ENCODE measurements around the gene OR6S1.

The OR6S1 gene, protein sequence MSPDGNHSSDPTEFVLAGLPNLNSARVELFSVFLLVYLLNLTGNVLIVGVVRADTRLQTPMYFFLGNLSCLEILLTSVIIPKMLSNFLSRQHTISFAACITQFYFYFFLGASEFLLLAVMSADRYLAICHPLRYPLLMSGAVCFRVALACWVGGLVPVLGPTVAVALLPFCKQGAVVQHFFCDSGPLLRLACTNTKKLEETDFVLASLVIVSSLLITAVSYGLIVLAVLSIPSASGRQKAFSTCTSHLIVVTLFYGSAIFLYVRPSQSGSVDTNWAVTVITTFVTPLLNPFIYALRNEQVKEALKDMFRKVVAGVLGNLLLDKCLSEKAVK

DNA sequence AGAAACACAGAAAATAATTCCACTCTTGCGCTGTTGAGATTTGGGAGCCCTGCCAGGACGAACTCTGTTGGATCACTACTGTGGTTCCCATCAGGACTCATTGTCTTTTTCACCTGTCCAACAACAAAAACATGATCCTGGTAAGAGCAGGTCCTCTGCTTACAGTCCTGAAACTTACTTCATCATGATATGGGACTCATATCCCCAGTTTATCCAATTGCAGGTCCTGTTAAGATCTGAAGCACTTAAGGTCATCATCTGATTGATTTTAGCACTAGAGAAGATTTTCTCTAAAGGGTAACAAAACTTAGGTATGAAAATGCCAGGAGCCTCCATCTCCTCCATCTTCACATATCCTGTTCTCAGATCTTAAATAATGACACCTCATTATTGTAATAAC, at the start of gene OR6S1:
TSS of gene OR6S1 (minus strand) at position 101 of the 400 bp plus-strand sequence. CDS start at position 101, 0 bp downstream.
- in situ Hi-C loops (cut with MboI; ENCODE audit: low sequenced_read_pairs) = no loop called here

DNA sequence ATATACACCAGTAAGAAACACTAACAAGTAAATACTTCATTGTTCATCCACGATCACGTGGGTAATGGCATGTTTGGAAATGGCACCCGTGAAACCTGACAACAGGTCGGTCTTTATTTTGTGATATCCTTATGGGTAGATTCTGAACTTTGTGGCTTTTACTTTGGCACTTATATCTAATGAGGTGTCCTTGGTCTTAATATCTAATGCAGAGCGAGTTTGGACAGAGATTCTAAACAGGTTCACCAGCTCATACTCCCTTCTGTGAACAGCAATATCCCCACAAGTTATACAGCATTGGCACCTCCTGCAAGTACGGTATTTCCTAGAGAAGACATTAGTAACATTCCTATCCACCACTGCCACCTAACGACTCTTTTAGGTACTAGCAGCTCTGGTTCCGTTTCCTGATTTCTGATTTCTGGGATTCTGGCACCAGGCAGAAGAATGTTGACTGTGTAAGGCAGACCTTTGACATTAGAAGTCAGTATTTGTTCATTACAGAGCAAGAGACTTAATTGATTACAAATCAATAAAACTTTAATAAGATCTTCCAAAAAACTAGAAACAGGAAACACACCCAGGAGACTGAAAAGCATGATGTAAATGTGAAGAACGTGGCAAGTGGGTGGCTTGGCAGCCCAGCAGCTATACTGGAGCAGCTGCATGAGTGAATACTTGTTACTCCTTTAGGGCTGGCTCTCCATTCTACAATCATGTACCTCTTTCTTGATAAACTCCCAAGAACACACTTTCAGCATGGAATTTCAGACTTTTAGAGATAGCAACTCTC, 49.6 kb upstream of the OR6S1 start:
- in situ Hi-C loops (cut with MboI; ENCODE audit: low sequenced_read_pairs) = no loop called here

DNA sequence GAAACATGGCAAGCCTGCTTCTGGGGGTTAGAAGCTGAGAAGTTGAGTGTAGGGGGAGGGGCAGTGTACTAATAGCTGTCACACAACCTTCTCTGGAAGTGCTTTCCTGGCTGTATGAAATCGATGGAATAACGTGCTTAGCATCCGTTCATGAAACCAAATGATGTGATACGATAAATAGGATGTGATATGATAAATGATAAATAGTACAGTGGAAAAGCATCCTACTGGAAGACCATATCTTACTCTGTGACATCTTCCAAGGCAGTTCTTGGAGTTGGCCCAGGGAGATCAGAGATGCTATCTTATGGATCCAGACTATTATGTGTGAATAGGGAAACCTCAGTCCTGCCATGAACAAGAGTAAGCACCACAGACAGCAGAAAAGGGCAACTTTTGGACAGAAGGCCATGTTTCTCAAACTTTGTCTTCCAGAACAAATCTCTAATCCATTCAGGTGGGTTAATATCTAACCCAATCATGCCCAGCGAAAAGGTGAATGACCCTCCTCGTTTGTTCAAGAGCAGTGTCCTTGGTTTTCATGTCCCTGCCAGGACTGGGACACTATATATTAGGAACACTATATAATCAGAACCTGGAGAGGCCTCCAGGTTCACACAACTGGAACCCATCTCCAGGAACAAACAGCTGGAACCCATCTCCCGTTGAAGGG, 46.8 kb upstream of the OR6S1 start, which contains the start of gene ANG:
TSS of gene ANG (plus strand) at position 598 of the 673 bp plus-strand sequence. CDS start 4,801 bp downstream, outside the sequence.
- in situ Hi-C loops (cut with MboI; ENCODE audit: low sequenced_read_pairs) = no loop called here

DNA sequence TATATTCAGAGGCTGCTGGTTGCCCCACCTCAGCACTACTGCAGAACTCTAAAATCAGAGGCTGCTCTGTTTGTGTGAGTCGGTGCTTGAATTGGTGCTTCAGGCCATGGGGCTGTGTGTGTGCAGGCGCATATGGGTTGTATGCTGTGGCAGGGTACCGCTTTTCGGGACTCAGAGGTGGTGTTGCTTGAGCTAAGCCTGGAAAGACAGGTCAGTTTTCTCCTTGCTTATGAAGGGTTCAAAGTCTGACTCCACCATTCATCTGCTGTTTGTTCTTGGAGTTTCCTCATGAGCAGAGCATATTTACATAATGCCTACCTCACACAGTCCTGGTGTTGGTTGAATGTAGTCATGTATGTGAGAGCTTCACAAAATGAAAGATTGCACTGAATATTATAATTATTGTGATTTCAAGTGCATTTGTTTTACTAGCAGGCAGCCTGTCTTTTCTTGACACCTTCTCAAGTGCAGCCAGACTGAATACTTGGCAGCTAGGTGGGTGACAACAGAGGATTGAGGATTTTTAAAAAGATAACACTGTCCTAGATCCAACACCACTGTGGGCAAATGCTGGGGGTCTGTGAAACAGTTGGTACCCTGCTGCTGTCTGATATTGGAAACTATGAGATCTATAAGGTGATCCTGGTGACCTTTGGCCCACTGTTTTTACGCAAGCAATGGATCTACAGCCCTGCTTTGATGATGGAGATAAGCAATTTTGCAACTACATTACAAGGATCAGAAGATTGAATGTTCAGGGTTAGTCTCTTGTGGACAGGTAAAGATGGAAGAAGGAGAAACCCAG, 46.1 kb upstream of the OR6S1 start:
- in situ Hi-C loops (cut with MboI; ENCODE audit: low sequenced_read_pairs) = no loop called here

DNA sequence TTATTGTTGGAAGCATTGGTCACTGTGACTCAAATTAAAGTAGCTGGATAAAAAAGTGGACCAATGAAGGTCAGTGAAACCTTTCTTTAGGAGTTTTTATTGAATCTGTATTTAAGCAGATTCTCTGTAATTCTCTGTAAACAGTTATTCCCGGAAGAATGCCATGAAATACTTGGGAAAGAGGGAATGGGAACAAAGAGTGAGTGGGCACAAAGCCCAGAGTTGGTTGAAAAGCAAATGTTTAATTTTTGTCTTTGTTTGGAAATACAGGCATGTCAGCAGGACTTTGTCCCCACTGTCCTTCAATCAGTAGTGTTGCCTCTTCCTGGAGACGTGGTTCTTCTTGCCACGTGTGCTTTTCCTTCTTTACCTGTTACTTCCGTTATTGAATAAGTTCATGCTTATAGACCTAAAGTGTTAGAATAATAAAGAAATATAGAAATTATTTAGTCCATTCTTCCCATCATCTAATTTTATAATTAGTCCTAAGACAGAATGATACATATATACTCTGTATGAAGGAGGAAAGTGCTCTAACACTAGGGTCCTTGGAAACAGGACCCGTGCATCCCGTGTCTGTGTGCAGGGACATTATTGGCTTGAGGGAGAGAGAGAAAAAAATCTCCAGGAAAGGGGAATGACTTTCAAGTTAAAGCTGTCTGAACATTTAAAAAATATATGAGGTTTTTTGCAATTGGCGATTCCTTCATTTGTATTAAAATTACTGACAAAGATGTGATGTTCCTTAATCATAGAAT, 45.1 kb upstream of the OR6S1 start:
- in situ Hi-C loops (cut with MboI; ENCODE audit: low sequenced_read_pairs) = no loop called here

DNA sequence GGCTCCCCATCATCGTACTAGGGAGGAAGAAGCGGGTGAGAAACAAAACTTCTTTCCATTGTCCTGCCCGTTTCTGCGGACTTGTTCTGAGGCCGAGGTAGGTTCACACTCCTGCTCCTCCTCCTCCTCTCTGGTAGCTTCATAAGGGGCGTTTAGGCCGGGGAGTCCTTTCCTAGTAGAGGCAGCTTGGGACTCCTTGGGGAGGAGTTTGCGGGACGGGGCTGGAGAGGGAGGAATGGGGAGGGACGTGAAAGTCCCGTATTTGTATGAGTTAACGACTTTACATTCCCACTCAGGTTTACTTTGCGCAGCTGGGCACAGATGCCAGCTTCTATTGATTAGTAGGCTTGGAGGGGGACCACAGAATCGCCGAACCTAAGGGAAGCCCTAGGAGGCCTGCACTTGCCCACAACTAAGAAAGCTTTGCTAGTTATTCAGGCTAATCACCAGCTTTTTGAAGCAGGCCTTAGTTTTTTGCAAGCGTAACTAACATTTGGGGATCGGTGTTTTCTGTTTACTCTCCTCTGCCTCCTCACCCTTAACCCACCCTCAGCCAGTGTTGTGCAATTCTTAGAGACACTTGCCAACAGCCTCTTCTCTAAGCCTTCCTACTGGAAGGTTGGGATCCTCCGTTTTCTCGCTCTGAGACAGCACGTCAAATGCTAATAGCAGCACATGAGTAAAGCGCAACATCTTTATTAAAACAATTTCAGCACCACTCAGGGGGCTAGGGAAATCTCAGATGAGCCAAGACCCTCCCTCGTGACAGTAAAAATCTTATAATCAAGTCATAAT, 43.4 kb upstream of the OR6S1 start:
- in situ Hi-C loops (cut with MboI; ENCODE audit: low sequenced_read_pairs) = no loop called here

DNA sequence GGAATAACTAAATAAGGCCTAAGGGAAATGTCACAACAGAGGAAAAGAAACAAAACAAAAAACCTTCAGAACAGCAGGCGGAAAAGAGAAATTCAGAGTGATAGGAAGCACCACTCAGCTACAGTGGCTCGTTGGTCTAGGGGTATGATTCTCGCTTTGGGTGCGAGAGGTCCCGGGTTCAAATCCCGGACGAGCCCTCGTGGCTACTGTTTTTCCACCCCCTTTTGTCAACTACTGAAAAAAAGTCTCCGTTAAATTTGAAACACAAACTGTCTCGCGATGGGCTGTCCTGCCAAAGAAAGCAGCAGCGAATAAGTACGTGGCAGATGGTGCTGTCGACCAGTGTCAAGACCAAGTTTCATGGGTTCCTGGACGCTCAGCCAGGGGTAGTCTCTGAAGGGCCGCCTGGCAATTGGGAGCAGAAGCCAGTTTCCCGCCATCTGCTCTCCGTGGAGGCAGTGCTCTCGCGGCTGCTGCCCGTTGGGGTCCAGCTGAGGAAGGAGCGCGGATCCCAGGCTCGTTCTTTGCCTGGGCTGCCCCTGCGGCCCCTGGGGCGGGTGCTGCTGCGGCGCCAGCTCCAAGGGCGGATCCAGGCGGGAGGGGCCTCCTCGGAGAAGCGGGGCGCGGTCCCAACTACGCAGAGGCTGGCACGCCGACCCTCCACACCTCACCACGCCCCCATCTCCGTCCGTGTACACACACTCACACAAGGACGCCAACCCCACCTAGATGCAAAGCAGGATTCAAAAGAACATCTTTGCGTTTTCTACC, 42.6 kb upstream of the OR6S1 start, which contains the start of gene RNASE4:
TSS of gene RNASE4 (plus strand) at position 670 of the 771 bp plus-strand sequence. CDS start 14,812 bp downstream, outside the sequence.
- in situ Hi-C loops (cut with MboI; ENCODE audit: low sequenced_read_pairs) = no loop called here

DNA sequence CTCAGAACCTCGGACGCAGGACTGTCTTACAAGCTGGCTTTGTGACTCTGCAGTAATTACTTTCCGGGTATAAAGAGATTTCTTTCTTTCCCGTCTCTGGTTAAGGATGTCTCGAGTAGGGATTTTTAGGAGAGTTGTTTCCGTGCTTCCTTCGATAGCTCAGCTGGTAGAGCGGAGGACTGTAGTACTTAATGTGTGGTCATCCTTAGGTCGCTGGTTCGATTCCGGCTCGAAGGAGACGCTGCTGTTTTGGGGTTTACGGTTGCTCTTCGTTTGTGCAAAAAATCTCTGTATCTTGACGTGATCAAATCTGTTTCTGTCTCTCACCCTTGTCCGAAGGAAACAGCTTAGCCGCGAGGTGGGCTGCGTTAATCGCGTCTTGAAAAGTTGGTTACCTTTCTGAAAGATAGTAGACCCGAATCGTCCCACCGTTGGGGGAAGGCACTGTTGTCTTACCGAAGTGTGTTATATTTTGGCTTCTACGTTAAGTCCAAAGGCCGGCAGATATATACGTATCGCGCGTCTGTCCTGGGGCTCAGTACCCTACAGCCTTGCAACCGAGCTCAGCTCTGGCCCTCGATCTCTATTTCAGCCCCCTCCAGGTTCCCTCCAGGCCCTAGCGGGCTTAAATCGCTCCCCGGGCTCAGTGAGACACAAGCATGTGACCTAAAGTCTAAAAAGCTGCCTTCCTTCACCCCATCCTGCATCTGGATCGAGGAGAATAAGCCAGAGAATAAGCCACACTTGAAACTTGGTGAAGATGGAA, 41.8 kb upstream of the OR6S1 start:
- in situ Hi-C loops (cut with MboI; ENCODE audit: low sequenced_read_pairs) = no loop called here

DNA sequence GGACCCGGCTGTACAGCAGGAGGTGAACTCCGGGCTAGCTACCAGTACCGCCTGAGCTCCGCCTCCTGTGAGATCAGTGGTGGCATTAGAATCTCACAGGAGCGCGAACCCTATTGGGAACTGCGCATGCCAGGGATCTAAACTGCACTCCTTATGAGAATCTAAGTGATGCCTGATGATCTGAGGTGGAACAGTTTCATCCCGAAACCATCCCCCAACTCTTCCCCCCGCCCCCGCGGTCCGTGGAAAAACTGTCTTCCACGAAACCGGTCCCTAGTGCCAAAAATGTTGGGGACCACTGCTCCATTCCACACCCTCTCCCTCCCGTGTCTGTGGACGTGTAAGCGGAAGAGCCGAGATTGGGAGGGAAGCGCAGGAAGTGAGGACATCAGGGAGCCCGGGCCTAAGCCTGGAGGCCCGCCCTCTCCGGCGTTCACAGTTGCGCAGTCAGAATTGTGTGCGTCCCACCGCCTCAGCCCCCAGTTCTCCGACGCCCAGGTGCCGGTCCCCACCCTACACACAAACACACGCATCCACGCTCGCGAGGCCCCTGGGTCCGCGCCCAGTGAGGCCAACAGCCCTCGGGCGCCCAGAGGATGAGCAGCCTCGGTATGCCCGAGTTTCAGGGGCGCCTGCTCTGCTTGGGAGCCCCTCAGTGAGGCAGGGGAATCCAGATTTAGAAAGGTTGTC, 41.1 kb upstream of the OR6S1 start:
- in situ Hi-C loops (cut with MboI; ENCODE audit: low sequenced_read_pairs) = no loop called here

DNA sequence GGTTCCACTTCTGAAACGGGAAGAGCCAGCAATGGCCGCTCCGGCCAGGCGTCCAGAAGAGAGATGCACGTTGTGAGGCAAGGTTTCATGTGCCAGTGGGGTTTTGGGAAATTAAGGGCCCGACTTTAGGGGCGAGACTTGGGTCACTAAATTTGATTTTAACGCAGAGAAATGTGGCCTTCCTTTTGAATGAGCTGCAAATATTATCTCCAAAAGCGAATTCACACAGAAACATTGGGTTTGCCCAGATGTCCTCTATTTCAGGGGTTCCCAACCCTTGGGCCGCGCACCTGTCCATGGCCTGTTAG, 40.6 kb upstream of the OR6S1 start:
- in situ Hi-C loops (cut with MboI; ENCODE audit: low sequenced_read_pairs) = no loop called here

DNA sequence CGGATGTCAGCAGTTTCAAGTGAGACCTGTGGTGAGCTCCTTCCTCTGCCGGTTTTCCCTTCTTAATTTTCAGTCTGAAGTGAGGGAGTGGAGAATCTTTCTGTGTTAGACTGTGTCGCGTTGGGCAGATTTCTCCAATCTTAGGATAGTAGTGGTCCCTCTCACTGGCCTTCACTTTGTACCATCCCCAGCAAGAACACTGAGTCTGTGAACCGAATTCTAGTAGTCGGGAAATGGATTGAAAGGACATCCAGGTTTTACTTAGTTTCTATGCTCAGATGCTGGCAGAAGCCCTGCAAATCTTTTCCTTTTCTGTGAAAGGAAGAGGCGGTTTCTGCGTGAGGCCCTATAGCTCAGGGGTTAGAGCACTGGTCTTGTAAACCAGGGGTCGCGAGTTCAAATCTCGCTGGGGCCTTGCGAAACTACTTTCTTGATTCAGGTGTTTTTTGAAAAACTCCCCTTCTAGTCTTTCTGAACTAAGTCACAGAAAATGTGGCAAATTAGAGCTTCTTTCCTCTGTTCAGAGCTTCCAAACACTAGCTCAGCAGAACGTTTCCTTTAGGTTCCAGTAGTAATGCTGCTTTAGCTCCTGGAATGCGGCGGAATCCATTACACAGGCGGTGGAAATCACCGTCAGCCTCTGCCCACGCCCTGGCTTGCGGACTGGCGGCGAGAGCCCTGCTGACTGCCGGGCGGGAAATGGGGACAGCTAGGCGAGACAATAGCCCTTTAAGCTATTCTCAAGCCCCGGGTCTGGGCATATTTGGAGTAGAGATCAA, 40.0 kb upstream of the OR6S1 start:
- in situ Hi-C loops (cut with MboI; ENCODE audit: low sequenced_read_pairs) = no loop called here

DNA sequence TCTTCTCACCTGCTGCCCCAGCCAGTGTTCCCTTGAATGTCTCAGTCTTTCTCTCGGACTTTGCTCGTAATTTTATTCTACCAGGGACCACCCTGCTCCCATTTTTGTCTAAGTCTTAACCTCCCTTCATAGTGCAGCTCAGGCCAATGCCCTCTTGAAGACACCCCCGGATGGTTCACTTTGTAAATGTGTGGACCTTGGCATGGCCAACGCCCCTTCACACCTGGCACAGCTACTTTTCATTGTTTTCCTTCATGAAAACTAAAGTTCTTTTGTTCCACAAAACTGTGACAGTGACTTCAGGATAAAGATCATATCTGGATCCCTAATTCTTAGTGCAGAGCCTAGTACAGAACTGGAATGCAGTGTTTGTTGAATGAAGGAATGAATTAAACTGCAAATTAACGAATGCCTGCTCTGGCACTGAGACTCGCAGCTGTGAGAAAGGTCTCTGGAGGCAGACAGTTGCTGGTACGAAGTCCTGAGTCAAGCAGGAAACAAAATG, 39.4 kb upstream of the OR6S1 start:
- in situ Hi-C loops (cut with MboI; ENCODE audit: low sequenced_read_pairs) = no loop called here

DNA sequence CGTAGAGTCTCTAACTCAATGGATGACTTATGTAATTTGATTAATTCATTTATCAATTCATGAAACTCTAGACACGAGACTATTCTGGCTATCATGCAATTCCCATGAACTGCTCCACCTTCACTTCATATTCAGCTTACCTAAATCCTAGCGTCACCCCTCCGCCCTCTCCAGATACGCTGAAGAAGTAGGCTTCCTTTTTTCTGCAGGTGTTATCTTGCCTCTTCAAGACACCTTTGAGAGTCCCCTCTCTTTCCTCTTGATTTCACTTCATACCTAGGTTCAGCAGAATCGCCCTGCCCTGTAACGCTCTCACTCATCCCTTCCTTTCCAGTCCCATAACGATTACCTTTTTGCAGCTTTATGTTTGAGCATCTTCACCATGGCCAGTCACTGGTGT, 38.9 kb upstream of the OR6S1 start:
- in situ Hi-C loops (cut with MboI; ENCODE audit: low sequenced_read_pairs) = no loop called here

DNA sequence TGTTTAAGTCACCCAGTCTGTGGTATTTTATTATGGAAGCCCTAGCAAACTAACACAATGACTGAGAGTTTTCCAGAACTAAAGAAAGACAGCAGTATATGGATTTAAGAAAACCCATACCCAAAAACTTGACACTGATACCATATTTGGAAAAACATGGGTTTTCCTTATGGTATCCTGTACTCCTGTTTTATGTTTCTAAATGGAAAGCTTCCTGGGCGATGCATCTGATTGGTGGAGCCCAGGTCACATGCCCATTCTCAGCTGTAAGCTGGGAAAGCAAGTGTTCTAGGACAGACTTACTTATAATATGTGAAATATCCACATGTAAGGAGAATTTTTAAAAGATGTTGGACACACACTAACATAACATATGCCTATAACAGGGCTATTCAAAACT, 38.4 kb upstream of the OR6S1 start:
- in situ Hi-C loops (cut with MboI; ENCODE audit: low sequenced_read_pairs) = no loop called here

DNA sequence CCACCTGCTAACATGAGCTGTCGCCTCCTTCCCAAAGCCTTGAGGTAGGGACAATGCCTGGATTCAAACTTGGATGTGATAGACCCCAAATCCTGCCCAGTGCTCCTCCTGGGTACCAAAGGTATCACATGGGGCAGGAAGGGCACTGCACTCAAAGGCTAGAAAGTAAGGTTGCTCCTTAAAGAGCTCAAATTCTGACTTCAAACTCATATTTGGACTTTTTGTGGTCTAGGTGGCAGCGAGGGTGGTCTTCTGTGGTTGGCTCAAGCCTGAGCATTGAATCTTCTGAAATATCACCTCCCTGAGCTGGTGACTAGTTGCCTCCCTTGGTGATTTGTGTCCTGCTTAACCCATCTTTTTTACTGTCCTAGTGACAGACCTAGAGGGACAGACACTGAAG, 34.6 kb upstream of the OR6S1 start:
- in situ Hi-C loops (cut with MboI; ENCODE audit: low sequenced_read_pairs) = no loop called here

DNA sequence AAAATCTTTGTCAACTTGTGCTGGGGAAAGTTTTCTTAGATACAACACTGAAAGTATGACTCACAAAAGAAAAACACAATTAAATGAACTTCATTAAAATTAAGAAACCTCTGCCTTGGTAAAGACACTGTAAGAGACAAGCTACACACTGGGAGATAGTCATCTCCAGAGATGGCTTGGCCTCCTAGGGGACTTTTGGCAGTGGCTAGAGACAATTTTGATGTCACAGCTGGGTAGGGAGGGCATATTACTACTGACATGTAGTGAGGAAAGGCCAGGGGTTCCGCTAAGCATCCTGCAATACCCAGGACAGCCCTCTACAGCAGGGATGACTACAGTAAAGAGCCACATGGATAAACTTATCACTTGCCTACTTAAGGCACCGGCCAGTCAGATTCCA, 34.2 kb upstream of the OR6S1 start:
- in situ Hi-C loops (cut with MboI; ENCODE audit: low sequenced_read_pairs) = no loop called here
